ENCODE results near the gene SULF2. TPM values are rescaled to one million over a fixed set of nuclear protein-coding genes. Genes with fewer than 3 reads are reported as not detected.

Gene SULF2
- total and polyA plus RNA-seq, 2 of the 13 experiments (the other 11 are each of a cell fraction or from before 2014, with no cell fraction given): 7.2 to 50.9 TPM

DNA sequence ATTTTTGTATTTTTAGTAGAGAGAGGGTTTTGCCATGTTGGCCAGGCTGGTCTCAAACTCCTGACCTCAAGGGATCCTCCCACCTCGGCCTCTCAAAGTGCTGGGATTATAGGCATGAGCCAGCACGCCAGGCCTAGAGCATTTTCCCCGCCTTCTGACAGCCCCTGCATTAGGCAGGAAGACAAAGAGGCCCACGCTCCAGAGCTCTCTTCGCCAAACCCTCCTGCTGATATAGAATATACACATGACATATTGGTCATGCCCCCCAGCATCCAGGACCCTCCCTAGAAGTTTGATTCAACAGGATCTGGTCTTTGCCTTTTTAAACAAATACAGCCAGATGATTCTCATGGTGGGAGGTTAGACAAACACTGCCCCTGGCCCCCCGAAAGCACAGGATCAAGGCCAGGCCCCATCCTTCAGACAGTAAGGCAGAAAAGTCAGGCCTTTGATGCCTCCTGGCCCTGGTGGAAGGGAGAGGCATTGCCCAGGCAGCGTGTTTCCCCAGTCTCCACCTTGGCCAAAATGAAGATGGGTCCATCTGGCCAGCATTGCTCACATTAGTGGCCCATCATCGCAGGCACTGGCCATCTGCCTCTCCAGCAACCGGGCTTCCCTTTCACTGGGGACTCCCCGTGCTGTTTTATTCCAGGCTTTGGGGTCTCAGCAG, 4.4 kb downstream of the SULF2 start:
- in situ Hi-C loops (cut with HindIII; ENCODE audit: extremely low pct_ligation_motif_present, low pct_unique_long_range_greater_than_20kb): loop anchor here (5.0 kb wide), 1 partner anchor 99 kb away; no protein-coding TSS in a partner anchor
- Histone ChIP-seq H3K79me2 (ENCODE audit: insufficient read depth, low read length) (no peaks in the 10 kb centered on the region), H3K4me2 (ENCODE audit: low read depth, low read length) (no peak overlapping the region), H2AFZ (ENCODE audit: low read length) (no peak overlapping the region), H3K4me1 (ENCODE audit: insufficient read depth, low read length) (peaks cover 41% of the 10 kb centered on the region), H3K36me3 (replicated peaks in 1 of 2; ENCODE audit: control insufficient read depth in 1 of 2, insufficient read depth in 2 of 2, low read length in 2 of 2) (no peaks in the 10 kb centered on the region), H3K9me3 (ENCODE audit: low read length) (no peaks in the 10 kb centered on the region), H3K27ac (ENCODE audit: extremely low read length, insufficient read depth, low read length) (no peak overlapping the region), H3K4me3 (replicated peaks in 1 of 3; ENCODE audit: insufficient read depth in 1 of 3, low read depth in 2 of 3, low read length in 3 of 3) (no peak overlapping the region), H3K27me3 (ENCODE audit: control insufficient read depth in 1 of 2, insufficient read depth in 2 of 2, low read length in 2 of 2) (peaks cover 3 to 4% of the 10 kb centered on the region in 2 experiments; a peak in 2 of 5 replicates), H3K9ac (ENCODE audit: insufficient read depth, low read depth, low read length) (no peak overlapping the region), H4K20me1 (ENCODE audit: insufficient read depth, low read length) (no peaks in the 10 kb centered on the region)
- BruUV-seq (replicated peaks): no TSS peak
- ATAC-seq (peak; percentile 17; the same call in 1 of the 3 replicates), FAIRE-seq (no peak), DNase-seq (ENCODE audit: low spot score) (no peak)
- ChIA-PET POLR2A (no interaction called here), CTCF (ENCODE audit: low intra/inter-chr PET ratio, low total read pairs) (no interaction called here)
- intact Hi-C loops (cut with micrococcal nuclease; ENCODE audit: unreplicated experiment): no loop called here
- TF ChIP-seq NRL (CRISPR knock-in tag; IDR thresholded peaks at IDR 0.05; ENCODE audit: borderline replicate concordance) (0 out of 2 replicates have a peak, but pooled peaks have one; percentile 29), ZNF891 (CRISPR knock-in tag; IDR thresholded peaks at IDR 0.05) (0 out of 2 replicates have a peak, but pooled peaks have one; percentile 24), EED (CRISPR knock-in tag; IDR thresholded peaks at IDR 0.05) (no peak), SIX1 (CRISPR knock-in tag; IDR thresholded peaks at IDR 0.05; ENCODE audit: borderline replicate concordance) (no peak), ZNF652 (CRISPR knock-in tag; IDR thresholded peaks at IDR 0.05; ENCODE audit: borderline replicate concordance, low read depth) (no peak)
- TF ChIP-seq, protein P1, sequence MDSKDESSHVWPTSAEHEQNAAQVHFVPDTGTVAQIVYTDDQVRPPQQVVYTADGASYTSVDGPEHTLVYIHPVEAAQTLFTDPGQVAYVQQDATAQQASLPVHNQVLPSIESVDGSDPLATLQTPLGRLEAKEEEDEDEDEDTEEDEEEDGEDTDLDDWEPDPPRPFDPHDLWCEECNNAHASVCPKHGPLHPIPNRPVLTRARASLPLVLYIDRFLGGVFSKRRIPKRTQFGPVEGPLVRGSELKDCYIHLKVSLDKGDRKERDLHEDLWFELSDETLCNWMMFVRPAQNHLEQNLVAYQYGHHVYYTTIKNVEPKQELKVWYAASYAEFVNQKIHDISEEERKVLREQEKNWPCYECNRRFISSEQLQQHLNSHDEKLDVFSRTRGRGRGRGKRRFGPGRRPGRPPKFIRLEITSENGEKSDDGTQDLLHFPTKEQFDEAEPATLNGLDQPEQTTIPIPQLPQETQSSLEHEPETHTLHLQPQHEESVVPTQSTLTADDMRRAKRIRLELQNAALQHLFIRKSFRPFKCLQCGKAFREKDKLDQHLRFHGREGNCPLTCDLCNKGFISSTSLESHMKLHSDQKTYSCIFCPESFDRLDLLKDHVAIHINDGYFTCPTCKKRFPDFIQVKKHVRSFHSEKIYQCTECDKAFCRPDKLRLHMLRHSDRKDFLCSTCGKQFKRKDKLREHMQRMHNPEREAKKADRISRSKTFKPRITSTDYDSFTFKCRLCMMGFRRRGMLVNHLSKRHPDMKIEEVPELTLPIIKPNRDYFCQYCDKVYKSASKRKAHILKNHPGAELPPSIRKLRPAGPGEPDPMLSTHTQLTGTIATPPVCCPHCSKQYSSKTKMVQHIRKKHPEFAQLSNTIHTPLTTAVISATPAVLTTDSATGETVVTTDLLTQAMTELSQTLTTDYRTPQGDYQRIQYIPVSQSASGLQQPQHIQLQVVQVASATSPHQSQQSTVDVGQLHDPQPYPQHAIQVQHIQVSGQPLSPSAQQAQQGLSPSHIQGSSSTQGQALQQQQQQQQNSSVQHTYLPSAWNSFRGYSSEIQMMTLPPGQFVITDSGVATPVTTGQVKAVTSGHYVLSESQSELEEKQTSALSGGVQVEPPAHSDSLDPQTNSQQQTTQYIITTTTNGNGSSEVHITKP (CRISPR knock-in tag; IDR thresholded peaks at IDR 0.05; ENCODE audit: low read depth): no peak
- TF ChIP-seq, protein P2, sequence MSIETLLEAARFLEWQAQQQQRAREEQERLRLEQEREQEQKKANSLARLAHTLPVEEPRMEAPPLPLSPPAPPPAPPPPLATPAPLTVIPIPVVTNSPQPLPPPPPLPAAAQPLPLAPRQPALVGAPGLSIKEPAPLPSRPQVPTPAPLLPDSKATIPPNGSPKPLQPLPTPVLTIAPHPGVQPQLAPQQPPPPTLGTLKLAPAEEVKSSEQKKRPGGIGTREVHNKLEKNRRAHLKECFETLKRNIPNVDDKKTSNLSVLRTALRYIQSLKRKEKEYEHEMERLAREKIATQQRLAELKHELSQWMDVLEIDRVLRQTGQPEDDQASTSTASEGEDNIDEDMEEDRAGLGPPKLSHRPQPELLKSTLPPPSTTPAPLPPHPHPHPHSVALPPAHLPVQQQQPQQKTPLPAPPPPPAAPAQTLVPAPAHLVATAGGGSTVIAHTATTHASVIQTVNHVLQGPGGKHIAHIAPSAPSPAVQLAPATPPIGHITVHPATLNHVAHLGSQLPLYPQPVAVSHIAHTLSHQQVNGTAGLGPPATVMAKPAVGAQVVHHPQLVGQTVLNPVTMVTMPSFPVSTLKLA (IDR thresholded peaks at IDR 0.05): no peak
- 82% methylated on average over 10 of the region's 10 CpGs for WGBS (ENCODE audit: low lambda C conversion rate)

All from HepG2 (cell line).